HL-60 (cell line): ENCODE measurements around the gene GLRX5.

Experiments used
- CTCF ChIP-seq: IDR thresholded peaks from one replicate; pipeline ENCODE4 v1.5.1; 2011; ENCODE audit warnings: low read length, control low read depth, inconsistent platforms; ENCODE audit not compliant: insufficient read depth
- POLR2AphosphoS5 ChIP-seq: IDR thresholded peaks from 2 replicates; pipeline ENCODE4 v1.6.1; 2012; ENCODE audit warnings: low read depth
- TF ChIP-seq, protein P1 (sequence below): IDR thresholded peaks from 2 replicates; pipeline ENCODE4 v1.6.1; 2012; ENCODE audit warnings: low read depth; ENCODE audit not compliant: insufficient replicate concordance

DNA sequence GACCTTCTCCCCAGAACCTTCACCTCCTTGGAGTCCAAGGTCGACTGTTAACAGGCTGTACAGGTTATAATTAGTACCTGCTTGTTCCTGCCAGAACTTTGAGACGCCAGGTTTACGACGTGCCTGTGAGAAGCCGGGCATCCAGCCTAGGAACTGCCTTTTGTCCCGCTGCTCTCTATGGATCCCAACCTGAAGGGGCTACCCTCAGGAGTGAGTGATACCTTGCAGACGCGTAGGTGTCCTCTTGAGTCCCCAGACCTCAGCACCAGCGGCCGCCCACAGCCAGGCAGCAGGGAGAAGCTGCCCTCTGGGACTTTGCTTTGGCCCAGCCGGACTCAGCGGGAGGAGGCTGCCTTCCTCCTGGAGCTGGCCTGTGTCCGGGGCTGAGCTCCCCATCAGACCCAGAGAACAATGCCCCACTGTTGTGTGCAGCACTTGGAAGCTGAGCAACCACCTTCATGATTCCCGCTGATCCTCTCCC is 34.6 kb upstream of the GLRX5 start:
- TF ChIP-seq CTCF (no peak), POLR2AphosphoS5 (no peak)
- TF ChIP-seq, protein P1, sequence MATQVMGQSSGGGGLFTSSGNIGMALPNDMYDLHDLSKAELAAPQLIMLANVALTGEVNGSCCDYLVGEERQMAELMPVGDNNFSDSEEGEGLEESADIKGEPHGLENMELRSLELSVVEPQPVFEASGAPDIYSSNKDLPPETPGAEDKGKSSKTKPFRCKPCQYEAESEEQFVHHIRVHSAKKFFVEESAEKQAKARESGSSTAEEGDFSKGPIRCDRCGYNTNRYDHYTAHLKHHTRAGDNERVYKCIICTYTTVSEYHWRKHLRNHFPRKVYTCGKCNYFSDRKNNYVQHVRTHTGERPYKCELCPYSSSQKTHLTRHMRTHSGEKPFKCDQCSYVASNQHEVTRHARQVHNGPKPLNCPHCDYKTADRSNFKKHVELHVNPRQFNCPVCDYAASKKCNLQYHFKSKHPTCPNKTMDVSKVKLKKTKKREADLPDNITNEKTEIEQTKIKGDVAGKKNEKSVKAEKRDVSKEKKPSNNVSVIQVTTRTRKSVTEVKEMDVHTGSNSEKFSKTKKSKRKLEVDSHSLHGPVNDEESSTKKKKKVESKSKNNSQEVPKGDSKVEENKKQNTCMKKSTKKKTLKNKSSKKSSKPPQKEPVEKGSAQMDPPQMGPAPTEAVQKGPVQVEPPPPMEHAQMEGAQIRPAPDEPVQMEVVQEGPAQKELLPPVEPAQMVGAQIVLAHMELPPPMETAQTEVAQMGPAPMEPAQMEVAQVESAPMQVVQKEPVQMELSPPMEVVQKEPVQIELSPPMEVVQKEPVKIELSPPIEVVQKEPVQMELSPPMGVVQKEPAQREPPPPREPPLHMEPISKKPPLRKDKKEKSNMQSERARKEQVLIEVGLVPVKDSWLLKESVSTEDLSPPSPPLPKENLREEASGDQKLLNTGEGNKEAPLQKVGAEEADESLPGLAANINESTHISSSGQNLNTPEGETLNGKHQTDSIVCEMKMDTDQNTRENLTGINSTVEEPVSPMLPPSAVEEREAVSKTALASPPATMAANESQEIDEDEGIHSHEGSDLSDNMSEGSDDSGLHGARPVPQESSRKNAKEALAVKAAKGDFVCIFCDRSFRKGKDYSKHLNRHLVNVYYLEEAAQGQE: no peak
